OCI-LY1 (cell line): ENCODE measurements around the gene CCL13.

Source experiments
- EZH2 ChIP-seq: fragments of 200-600 bp; sonication (generic), shearing (Covaris generic); IDR thresholded peaks from 2 replicates; pipeline ENCODE4 v1.8.0; 2017; ENCODE audit warnings: borderline replicate concordance, mixed run types, mild to moderate bottlenecking, antibody characterized with exemption, low read length, moderate library complexity, mixed read lengths
- TF ChIP-seq, protein P1 (sequence below): fragments of 200-600 bp; sonication (generic), shearing (Covaris generic); IDR thresholded peaks from 2 replicates; pipeline ENCODE4 v1.5.1; 2017; ENCODE audit warnings: mild to moderate bottlenecking, antibody characterized with exemption, low read length, moderate library complexity, mixed read lengths

DNA sequence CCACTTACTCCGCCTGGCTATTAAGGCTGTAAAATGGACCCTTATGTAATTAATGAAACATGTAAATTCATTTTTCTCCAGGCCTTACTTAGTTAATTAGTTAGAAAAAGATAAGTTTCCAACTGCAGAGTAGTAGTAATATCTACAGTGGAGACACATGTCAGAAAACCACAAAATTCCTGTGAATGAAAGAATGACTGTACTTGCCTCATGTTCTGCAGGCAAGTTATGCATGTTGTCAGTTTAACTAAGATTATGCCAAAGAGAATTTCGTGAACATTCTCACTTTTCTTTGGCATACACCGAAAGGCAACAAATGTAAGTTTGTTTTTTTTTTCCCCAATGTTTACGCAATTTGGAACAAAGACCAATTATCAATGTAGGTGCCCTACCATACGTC is 23.6 kb downstream of the CCL13 start:
- TF ChIP-seq, protein P1, sequence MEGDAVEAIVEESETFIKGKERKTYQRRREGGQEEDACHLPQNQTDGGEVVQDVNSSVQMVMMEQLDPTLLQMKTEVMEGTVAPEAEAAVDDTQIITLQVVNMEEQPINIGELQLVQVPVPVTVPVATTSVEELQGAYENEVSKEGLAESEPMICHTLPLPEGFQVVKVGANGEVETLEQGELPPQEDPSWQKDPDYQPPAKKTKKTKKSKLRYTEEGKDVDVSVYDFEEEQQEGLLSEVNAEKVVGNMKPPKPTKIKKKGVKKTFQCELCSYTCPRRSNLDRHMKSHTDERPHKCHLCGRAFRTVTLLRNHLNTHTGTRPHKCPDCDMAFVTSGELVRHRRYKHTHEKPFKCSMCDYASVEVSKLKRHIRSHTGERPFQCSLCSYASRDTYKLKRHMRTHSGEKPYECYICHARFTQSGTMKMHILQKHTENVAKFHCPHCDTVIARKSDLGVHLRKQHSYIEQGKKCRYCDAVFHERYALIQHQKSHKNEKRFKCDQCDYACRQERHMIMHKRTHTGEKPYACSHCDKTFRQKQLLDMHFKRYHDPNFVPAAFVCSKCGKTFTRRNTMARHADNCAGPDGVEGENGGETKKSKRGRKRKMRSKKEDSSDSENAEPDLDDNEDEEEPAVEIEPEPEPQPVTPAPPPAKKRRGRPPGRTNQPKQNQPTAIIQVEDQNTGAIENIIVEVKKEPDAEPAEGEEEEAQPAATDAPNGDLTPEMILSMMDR, result no peak
- no peak for TF ChIP-seq EZH2
